Stimulated activated CD4-positive, alpha-beta T cell treated with anti-CD3 and anti-CD28 coated beads, Interleukin-12 subunit alpha, Interleukin-12 subunit beta, amount 100 ng/mL, for 4 hours (primary cell): ENCODE measurements around the gene EEFSEC.

ENCODE experiments used
- DNase-seq: peaks from one replicate; pipeline ENCODE4 v3.0.0-alpha.2; 2020

The EEFSEC gene

DNA sequence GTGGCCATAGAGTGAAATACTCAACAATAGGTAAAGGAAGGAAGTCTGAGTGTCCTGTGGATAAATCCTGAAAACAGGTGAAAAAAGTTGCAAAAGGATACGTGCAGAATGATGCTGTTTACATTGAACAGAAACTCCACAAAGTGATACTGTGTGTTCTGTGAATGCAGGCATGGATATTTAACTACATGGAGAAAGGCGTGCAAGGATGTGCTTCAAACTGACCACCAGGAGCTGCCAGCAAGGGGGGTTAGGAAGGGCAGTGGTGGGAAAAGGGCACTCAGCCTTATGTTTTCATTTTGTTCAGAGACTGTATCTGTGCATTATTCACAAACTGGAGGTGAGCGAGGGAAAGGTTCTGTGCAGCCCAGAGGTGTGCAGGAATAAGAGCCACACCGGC, 266.0 kb downstream of the EEFSEC start:
- no peak for DNase-seq

DNA sequence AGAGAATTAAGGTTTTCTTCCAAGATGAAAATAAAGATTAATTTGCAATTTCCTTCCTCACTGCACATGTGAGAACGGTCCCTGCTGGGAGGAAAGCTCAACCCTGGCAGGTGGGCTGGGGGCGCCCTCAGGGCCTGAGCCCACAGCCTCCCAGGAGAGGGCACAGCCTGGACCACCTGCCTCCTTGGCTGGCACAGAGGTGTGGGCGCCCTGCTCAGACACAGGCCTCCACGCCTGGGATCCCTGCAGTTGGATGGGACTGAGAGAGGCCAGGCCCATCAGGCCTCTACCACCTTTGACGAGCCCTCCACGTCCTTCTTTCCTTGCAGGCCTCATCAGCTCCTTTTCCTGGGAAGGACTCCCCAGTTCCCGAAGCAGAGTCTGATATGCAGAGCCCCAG, 267.0 kb downstream of the EEFSEC start:
- DNase-seq = no peak

DNA sequence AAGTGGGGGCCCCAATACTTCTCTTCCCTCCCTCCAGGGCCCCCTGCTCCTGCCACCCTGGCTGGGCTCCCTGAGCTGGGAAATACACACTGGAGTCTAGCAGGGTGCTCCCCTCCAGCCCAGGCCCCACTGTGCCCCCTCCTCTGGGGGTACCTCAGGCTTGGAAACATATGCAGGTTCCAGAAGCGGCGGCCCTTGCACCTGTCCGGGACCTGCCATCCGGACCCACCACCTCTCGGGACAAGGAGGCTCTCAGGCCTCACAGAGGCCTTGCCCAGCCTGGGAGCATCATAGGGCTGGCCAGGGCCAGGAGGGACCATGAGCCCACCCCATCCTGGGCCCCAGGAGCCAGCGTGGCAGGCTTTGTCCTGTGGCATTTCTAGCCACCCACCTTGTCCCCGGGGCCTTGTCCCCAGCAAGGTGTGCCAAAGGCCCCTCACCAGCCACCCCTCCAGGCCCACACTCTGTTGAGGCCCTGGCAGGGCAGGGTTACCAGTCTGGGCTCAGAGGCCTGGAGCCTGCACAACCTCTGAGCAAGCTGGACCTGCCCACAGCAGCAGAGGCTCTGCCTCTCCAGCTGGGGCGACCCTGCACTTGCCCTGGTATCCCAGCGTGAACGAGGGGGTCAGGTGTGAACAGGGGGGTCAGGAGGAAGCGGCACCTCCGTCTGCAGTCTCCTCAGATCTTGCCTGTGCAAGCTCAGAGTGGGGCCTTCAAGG, 267.6 kb downstream of the EEFSEC start:
- DNase-seq = no peak

DNA sequence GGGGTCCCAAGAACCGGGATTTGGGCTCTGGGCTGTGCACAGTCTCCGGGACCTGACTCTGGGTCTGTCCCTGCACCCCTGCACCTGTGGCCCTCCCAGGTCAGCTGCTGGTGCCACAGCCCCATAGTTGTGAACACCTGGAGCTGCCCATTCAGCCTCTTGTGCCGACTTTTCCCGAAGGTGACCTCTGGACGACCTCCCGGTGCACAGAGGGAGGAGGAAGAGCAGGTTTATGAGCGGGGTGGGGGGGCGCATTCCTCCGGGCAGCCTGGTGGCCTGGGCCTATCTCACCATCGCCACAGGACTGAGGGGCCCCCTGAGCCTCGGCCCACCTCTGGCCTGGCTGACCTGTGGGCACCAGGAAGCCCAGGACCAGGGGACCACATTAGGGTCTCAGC, 268.2 kb downstream of the EEFSEC start:
- no peak for DNase-seq

DNA sequence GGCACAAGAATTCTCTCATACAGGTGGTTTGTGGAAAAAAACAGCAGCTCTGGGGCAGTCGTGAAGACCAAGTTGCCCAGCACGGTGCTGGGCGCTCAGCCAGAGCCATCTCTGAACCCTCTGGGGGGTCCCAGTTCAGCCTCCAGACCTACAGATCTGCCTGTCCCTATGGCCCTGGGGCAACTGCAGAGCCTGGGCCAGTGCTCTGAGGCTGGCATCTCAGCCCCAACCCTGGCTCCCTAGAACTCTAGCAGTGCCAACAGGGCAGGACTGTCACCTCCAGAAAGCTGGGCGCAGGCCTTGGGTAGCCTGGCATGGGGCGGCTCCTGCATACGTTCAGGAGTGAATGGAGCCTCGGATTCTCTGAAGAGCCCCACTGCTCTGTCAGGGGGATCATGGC, 268.7 kb downstream of the EEFSEC start:
- no peak for DNase-seq

DNA sequence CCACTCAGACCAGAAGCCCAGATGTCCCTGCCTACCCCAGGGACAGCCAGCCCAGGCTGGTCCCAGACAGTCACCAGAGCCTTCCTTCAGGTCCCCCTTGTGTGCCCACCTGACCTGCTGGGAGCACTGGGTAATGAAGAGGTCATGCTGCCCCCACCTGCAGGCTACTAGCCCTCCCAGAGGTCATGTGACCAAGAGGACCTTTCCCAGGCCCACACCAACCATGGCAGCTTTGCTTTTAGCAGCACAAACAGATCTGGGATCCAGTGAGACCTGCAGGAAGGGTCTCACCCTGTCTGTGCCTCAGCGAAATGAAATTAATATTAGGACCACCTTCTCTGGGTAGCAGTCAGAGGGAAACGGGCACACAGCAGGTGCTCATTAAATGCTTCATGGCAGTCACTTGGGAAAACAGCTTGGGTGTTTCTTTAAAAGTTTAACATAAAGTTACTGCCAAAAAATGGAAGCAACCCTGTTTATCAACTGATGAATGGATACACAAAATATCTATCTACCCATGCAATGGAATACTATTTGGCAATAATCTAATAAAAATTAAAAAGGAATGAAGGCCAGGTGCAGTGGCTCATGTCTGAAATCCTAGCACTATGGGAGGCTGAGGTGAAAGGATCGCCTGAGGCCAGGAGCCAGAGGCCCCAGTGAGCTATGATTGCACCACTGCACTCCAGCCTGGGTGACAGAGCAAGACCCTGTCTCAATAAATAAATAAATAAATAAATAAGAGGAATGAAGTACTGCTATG, 269.7 kb downstream of the EEFSEC start:
- no peak for DNase-seq

DNA sequence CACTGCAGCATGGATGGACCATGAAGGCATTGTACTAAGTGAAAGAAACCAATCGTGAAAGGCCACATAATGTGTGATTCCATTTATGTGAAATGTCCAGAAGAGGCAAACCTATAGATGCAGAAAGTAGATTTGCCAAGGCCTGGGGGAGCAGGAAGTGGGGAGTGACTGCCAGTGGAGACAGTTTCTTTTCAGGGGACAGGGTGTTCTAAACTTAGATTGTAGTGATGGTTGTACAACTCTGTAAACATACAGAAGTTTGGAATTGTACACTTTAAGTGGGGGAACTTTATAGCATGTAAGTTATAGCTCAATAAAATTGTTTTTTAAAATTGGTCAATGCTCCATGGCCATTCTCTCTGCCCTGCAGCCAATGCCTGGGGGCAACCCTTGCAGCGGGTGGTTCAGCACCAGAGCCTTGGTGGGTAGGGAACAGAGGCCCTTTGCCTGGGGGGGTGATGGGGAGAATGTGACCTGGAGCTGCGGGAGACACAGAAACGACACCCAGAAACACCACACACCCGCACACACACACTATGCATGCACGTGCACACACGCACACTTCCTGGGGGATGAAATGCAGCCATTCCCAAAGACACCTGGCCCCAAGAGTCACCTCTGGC, 270.4 kb downstream of the EEFSEC start:
- no peak for DNase-seq

DNA sequence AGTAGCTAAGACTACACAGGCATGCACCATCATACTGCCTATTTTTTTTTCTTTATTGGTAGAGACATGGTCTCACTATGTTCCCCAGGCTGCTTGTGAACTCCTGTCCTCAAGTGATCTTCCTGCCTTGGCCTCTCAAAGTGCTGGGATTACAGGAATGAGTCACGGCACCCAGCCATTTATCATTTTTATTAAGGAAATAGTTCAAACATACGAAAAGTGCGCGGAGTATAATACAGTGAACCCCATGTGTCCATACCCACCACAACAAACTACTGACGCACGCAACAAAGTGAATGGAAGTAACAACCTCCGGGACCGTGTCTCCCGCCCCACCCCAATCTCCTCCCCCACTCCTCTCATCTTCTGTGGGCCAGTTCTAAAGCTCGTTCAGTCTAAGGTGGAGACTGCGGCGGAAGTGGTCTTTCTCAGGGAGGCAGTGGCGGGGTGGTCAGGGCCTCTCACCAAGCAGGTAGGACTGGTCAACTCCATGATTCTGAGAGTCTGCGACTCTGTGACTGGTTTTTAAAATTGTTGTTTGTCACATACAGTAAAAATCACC, 271.3 kb downstream of the EEFSEC start:
- no peak for DNase-seq

DNA sequence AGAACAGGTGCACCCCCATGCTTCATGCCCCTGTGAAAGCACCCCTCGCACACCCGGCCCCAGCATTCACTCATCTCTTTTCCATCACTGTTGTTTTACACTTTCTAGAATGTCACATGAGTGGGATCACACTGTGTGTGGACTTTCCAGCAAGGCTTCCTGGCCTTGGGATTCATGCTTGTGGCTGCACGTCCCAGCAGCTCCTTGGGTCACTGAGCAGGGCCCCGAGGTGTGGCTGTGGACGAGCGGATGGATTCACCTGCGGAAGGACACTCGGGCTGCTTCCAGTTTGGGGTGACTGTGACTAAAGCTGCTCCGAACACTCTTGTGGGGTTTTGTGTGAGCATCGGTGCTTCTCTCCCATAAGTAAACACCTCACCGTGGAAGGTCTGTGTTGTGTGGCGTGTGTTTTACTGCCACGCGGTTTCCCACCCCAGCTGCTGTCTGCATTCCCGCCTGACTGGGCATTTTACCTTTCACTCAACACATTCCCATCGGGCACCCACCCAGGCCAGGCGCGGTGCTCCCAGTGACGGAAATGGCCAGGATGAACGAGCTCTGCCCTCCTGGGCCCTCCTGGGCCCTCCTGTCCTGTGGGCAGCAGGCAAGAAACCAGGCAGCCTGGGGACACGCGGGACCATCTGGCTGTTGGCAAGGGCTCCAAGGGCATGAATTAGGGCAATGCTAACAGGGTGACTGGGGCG, 272.0 kb downstream of the EEFSEC start:
- DNase-seq = no peak

DNA sequence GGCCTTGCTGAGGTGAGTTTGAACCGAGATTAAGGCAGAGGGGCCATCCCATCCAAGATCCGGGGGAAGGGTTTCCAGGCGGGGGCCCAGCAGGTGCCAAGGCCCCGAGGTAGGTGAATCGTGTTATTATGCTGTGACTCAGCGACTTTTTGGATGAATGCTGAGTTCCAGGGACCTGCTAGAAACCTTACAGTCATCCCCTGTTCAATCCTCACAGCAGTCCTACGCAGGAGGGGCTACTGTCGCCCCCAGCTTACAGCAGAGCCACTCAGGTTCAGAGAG, 272.5 kb downstream of the EEFSEC start:
- no peak for DNase-seq

DNA sequence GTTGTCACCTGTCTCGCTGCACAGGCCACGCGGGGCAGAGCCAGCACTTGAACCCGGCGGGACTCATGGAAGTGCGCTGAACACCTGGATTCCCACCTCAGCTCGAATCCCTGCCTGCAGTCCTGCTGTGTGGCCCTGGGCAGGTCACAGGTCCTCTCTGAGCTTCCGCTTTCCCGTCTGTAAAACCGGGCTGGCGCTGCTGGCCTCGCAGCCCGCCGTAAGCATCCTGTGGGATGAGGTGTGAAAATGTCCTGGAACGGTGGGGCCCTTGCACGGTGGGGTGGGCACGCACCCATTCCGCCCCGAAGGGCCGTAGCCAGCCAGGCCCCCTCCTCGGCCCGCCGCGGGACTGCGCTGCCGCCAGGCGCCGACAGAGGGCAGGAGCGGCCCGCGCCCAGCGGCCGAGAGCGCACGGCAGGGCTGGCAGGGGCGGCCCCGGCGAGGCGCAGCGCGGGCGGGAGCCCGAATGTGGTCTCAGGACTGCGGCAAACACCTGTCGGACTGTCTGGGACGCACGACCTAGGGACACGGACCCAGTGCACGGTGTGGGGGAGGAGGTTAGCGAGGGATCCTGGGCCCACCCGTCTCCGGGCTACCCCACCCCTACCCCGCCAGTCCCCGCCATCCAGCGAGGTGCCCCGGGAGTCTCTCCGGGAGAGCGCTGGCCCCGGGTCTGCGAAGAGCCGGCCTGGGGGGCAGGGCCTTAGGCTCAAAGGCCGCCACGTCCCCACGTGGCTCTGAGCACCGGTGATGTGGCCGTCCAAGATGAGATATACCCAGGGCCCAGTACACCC, 273.0 kb downstream of the EEFSEC start:
- peak; percentile 56 for DNase-seq

DNA sequence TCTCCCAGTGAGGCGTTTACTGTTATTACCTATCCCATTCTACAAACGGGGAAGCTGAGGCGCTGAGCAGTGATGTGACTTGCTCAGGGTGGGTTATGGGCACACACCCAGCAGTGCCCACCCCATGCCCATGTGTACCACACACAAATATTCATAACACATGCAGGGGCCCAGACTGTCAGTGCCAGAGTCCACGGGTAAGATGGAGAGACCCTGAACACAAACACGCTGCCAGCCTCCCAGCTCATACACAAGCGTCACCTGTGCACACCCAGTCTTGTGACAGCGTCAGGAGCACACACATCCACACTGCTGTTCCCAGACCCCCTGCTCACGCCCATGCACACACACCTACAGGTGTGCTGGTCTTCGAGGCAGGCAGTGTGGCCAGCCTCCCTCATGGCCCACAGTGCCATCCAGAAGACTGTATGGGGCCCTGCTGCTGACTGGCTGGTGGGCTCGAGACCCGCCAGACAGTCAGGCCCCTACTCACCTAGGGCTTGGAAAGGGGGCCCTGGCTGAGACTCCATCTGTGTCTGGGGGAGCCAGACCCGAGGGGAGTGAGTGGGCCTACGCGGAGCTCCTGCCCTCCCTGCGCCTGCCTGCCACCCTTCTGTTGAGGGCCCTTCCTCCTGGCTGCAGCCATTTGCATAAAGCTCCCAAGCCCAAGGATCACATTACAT, 274.0 kb downstream of the EEFSEC start:
- no peak for DNase-seq

DNA sequence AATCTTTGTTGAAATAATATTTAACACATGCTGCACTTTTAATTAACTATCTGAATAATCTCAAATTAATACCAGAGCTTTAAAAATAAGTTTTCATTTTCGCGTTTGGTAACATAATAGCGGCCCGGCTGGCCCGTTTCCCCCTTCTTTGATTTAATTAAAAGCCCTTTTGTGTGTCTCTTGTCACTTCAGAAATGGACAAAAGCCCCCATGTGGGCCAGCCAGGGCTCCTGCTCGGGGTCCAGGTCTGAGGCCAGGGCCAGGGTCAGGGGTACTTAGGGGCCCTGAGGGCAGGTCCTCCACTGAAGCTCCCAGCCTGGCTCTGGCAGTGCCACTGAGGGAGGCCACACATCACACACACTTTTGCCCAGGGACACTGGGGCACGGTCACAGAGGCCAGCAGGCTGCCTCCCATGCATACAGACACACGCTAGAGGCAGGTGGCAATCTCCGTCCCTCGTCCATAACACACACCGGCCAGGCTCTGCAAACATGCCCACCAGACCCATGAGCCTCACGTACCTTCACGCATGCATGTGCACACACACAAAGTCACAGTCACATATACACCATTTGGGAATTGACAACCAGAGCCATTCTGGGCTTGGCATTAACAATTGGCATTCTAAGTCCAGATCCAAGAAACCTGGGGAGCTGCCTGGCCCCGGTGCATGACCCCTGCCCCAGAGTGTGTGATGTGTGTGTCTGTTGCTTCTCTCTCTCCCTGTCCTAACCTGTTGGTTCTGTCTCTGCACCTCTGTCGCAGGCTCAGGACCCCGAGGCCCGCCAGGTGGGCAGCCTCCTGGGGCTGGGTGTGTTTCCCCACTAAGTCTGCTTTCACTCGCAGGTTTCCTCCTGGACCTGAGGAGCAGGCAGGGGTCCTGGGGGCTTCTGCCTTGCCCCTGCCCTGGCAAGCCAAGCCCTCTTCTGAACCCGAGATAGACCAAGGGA, 274.9 kb downstream of the EEFSEC start:
- DNase-seq = no peak

DNA sequence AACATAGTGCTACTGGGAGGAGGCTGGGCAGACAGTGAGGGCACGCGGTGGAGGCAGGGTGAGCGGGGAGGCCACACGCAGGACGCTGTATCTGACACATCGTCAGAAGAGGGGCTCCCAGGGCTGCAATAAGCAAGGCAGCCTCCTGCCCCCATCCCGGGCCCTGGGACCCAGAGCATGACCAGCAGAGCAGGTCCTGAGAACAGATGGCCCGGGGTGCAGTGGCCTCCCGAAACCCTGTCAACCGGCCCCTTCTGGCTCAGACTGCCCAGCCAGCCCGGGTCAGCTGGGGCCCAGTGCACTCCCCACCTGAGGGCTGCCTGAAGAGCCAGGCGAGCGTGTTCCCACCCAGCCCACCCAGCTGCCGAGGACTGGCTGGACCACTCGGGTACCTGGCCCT, 276.0 kb downstream of the EEFSEC start:
- DNase-seq = no peak

DNA sequence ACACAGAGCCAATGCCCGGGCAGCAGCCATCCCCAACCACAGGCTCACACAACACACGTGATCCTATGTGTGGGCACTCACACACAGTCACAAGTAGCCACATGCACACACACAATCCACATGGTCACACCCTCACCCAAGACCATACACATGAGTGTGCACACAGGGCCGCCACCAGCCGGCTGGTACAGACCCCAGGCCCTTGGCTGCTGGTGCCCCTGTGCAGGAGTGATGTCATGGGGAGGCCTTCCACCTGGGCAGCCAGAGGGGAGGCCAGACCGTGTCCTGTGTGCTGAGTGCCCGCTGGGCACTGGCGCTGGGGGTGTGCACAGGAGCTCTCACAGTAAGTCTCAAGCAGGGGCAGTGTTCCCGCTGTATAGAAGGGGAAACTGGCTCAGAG, 276.5 kb downstream of the EEFSEC start:
- no peak for DNase-seq

DNA sequence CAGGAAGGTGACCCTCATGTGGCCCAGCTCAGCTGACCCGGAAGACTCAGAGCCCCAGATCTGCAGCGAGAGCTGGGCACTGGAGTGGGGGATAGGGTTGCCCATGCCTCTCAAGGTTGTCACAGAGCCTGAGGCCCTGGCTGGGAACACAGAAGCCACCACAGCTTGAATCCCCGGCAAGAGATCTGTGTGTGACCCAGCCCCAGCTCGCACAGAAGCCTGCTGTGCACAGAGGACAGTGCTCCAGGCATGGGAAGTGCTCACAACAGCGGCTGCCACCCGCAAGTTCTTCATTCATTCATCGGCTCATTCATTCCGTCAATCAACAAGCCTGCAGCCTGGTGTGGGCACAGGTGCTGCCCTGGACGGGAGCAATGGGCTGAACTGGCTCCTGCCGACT, 277.0 kb downstream of the EEFSEC start:
- no peak for DNase-seq

DNA sequence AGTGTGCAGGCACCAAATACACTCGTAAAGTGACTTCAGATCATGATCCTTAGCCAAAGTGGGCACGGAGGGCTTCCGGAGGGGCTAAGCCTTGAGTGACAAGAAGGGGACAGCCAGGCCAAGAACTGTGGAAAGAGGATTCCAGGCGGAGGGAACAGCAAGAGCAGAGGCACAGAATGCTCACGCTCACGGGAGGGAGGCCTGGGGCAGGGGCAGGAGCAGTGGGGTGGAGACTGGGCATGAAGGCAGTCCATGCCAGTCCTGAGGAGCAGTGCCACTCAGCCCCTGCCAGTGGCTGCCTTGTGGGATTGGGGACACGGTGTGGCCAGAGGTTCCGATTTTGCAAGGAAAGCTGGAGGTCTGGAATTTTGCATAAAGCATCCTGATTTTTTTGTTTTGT, 277.4 kb downstream of the EEFSEC start:
- DNase-seq = no peak

DNA sequence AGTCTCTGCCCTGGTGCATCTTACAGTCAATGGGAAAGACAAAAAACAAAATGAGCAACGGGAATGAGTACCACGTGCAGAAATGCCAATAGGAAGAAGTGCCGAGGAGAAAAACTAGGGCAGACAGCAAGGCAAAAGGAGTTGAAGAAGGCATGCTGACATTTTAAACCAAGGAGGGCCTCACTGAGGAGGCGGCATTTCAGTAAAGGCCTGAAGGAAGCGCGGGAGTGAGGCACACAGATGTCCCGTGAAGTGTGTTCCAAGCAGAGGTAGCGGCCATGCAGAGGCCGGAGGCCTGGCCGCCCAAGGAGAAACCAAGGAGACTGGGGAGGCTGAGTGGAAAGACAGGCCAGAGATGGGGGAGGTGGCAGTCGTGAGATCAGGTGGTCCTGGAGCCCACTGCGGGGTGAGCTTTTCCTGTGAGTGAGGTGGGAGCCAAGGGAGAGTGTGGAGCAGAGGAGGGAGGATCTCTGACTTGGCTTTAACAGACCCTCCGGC, 278.6 kb downstream of the EEFSEC start:
- DNase-seq = no peak

DNA sequence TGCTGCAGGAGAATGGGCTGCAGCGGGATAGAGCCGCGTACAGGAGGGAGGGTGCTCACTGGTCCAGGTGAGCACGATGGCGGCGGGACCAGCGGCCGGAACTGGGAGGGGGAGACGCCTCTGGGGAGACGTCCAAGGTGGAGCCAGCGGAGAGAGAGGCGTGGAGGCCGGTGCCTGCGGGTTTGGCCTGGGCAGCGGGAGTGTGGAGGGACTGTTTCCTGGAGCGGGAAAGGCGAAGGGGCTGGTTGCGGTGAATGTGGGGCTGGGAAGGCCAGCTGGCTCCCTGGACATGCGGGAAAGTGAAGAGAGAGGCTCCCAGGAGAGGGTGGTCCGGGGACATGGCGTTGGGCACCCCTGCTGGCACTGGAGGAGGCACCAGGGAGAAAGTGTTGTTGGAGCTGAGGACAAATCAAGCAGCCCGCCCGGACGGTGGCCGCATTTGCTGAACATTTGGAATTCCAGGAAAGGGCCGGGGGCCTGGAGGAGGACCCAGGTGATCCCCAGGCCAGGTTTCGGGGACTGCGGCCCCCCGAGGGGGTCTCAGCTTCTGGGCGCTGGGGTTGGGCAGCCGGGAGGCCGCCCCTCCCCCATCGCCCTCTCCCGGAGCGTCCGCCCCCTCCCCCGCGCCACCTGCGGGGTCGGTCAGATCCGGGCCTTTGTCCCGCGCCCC, 279.2 kb downstream of the EEFSEC start:
- no peak for DNase-seq
